Measurements from ENCODE around the gene LAPTM5.

DNA sequence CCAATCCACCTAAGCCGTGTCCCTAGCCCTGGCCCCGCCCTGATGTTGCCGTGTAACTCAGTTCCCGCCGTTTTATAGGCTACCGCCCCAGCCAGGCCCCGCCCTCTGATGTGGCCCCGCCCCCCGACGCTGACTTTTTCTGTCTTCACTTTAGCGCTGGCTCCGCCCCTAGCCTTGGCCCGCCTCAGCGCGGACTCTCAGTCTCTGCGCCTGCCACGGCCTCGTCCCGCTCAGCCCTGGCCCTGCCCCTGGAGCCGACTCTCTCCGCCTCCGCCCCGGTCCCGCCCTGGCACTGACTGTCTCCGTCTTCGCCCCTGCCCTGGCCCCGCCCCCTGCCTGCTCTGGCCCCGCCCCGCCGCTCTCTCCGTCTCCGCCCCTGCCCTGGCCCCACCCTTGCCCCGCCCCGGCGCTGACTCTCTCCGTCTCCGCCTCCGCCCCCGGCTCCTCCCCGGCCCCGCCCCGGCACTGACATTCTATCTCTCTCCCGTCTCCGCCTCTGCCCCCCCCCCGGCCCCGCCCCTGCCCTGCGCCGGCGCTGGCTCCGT, 39.4 kb downstream of the LAPTM5 start:
- TF ChIP-seq POLR2A (IDR thresholded peaks at IDR 0.05; ENCODE audit: low read depth, low read length): no peak
- no peak for TF ChIP-seq POLR2AphosphoS5 (IDR thresholded peaks at IDR 0.05; ENCODE audit: low read depth, low read length)
